IPS DF 19.7 (cell line): ENCODE measurements around the gene CDK7.

ENCODE experiments used
- DNase-seq: peaks from one replicate; pipeline ENCODE4 v3.0.0-alpha.2; 2013; ENCODE audit warnings: low read depth, low spot score

CDK7 gene

DNA sequence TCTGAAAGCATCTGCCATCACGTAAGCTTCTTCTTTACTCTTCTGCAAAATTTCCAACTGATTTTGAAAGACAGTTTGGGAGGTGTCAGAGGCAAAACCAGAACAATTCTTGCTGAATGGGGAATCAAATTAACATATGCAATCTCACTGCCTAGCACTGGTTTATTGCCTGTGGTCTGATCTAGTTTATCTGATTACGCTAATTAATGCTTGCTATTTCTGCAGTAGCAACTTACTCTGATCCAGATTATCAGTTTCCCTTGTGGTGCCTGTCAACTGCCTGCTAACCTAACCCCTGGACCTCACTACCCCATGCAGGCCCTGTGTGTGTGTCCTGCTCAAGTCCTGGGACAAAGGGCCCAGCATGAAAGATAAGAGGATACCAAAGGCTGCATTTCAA is 57.6 kb downstream of the CDK7 start:
- no peak for DNase-seq

- DNase-seq = no peak
These were observed 59.2 kb downstream of the CDK7 start for GRCh38 chr5:69293882-69294281.

- DNase-seq = no peak
These were observed 60.5 kb downstream of the CDK7 start for GRCh38 chr5:69295088-69295754.

DNA sequence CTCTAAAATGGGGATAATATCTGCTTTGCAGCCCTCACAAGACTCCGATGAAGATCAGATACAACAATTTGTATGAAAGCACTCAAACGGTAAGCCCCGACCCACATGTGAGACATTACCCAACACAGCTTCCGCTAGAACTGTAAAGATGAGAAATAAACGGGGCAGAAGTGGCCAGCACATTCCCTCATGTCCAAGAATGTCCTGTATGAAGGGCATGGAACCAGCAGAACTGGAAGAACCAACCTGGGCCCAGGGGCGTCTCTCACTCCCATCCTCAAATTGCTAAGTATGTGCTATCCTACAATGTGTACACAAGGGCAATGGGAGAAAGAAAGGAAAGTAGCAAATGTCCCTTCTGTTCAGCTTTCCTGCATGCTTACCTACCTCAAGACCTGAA is 64.9 kb downstream of the CDK7 start:
- no peak for DNase-seq

GRCh38 chr5:69300537-69301203 is 66.0 kb downstream of the CDK7 start:
- no peak for DNase-seq

DNA sequence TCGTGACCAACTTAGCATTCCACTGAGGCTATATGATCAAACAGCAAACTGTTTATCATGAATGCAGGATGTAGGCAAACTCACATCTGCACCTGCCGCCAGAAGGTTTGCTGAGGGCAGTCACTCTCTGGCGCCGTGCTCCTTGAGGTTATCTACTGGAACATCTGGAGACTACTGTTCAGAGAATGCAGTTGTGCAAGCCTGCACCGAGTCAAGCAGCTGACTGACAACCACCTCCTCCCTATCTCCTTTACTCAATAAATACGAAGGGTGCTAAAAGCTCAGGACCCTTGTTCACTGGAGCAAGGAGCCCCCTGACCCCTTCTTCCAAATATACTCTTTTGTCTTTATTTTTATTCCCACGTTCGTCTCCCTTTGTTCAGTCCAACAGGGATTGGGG is 70.8 kb downstream of the CDK7 start:
- DNase-seq = no peak

DNA sequence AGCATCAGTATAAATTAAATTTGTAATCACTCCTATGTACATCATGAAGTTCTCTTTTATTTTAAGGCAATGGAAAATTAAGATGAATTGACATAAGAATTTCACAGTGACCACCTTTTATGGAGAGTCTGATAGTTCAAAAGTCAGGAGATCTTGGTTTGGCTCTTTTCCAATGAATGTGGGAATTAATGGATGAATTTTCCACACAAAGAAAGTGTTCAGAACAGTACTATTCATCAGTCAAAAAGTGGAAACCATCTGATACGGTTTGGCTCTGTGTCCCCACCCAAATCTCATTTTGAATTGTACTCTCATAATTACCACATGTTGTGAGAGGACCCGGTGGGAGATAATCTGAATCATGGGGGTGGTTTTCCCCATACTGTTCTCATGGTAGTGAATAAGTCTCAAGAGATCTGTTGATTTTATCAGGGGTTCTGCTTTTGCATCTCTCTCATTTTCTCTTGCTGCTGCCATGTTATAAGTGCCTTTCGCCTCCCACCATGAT is 73.4 kb downstream of the CDK7 start:
- DNase-seq = no peak

DNA sequence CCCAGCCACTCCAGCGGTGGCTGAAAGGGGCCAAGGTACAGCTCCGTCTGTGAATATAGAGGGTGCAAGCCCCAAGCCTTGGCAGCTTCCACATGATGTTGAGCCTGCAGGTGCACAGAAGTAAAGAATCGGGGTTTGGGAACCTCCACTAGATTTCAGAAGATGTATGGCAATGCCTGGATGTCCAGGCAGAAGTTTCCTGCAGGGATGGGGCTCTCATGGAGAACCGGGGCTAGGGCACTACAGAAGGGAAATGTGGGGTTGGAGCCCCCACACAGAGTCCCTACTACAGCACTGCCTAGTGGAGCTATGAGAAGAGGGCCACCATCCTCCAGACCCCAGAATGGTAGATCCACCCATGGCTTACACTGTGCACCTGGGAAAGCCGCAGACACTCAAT is 74.7 kb downstream of the CDK7 start:
- DNase-seq = no peak

GRCh38 chr5:69312459-69313160 is 77.9 kb downstream of the CDK7 start:
- no peak for DNase-seq

DNA sequence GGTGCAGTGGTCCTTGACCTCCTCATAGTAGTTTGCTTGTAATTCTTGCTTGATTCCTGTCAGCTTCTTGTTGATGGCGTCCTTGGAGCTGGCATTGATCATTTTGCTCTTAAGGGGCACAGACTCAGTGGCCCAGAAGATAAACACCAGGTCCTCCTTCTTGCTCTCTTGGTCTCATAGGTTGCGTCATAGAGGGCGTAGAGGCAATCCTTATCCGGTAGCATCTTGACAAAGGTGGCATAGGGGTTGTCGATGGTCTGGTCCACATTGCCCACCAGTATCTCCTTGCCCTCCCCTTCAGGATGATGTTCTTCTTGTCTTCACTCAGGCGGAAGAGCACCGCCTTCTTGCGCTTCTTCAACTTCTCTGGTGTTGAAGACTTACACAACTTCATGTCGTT is 78.7 kb downstream of the CDK7 start:
- DNase-seq = no peak

- no peak for DNase-seq
These were observed 81.3 kb downstream of the CDK7 start for GRCh38 chr5:69315972-69316371.

- DNase-seq = no peak
These were observed 82.7 kb downstream of the CDK7 start for GRCh38 chr5:69317391-69317790.

DNA sequence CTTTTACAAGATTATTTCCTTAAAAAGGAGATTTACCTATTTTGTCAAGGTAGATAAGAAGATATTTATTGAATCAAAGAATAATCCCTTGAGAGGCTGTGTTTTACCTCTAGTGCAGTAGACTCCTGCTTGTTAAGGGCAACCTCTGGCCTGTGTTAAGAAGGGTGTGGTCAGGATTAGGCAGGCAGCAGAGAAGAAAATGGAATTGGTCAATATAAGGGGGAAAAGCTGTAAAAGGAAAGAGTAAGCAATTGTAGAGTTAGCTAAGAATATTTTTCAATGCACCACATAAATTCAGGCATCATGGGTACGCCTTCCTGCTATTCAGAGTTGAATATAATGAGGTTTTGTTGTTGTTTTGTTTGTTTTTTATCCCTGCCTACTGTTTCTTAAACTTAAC is 91.7 kb downstream of the CDK7 start:
- no peak for DNase-seq
